ENCODE results near the gene PIK3R6.

The PIK3R6 gene

DNA sequence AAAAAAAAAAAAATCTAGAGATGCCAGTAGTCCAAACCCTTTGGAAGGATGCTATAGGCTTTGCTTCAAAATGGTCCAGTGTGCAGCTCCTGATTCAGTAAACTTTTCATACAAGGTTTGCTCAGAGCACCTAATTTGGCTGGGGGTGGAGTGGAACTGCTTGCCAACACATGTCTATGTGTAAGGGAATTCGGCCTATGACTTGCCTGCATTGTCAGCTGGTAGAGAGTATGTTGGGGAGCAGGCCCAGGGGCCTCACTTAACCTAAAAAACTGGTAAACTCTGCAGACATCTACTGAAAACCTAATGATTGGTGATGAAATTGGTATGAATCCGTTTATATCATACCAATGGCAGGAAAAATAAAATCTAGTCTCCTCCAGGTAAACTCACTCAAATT lies 66.8 kb downstream of the PIK3R6 start:
- peak; percentile 1 for DNase-seq (ENCODE audit: low read depth)
- H3K4me3 ChIP-seq (ENCODE audit: low read depth, low read length): no peak overlapping the region
- TF ChIP-seq, protein P1, sequence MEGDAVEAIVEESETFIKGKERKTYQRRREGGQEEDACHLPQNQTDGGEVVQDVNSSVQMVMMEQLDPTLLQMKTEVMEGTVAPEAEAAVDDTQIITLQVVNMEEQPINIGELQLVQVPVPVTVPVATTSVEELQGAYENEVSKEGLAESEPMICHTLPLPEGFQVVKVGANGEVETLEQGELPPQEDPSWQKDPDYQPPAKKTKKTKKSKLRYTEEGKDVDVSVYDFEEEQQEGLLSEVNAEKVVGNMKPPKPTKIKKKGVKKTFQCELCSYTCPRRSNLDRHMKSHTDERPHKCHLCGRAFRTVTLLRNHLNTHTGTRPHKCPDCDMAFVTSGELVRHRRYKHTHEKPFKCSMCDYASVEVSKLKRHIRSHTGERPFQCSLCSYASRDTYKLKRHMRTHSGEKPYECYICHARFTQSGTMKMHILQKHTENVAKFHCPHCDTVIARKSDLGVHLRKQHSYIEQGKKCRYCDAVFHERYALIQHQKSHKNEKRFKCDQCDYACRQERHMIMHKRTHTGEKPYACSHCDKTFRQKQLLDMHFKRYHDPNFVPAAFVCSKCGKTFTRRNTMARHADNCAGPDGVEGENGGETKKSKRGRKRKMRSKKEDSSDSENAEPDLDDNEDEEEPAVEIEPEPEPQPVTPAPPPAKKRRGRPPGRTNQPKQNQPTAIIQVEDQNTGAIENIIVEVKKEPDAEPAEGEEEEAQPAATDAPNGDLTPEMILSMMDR (IDR thresholded peaks at IDR 0.05; ENCODE audit: insufficient read depth, low read depth, low read length, missing control alignments): no peak

DNA sequence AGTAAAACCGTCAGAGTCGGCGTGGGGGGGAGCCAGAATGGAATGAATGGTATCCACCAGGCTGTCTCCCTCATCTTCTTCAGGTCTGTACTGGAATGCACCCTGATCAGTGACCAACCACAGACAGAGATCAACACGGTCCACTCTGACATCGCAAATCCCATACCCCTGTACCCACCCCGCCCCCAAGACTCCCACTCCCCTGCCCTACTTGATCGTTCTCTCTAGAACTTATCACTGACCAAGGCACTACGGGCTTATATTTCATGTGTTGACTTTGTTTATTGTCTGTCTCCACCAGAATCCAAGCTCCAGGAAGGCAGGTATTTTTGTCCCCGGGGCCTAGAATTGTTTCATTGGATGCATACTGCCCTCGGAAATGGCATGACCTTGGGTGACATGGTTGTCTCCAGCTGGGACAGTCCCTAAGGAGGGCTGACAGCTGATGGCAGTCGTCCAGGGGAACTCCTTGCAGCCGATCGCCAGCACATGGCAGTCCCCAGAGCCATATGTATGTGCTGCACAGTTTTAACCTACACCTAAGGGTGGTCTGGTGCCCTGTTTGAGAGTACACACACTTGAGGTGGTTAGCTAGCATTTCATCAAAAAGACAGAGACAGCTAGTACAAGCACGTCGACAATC lies 67.8 kb downstream of the PIK3R6 start:
- peak; percentile 51 for DNase-seq (ENCODE audit: low read depth)
- H3K4me3 ChIP-seq (ENCODE audit: low read depth, low read length): no peak overlapping the region
- TF ChIP-seq, protein P1 (IDR thresholded peaks at IDR 0.05; ENCODE audit: insufficient read depth, low read depth, low read length, missing control alignments): no peak

DNA sequence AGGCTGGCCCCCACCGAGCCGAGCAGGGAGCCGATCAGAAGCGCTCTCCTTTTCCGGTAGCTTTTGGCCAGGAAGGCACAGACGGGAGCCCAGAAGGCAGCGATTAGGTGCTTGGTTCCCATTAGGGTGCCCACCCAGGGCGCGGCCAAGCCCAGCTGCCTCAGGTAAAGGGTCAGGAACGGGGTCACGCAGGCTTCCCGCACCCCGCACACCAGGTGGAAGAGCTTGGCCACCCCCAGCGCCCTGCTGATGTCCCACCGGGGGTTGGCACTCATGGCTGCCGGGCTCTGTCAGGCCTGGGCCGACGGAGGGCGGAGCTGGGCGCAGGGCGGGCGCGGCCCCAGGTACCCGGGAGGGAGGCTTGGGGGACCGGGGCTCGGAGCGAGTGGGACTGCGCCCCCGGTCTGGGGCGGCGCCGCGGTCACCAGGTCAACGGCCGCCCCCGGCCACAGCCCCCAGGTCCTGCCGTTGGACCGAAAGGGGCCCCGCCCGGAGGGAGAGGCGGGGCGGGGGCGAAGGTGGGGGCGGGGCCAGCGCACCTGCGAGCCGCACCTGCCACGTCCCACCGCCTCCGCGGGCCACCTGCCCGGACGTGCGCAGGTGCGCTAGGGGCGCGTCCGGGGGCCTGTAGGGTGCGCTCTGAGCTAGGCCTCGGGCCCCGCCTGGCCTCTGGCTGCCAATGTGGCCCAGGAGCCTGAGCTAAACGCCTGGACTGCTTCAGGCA lies 68.5 kb downstream of the PIK3R6 start, which contains the start of gene MFSD6L:
TSS of gene MFSD6L (minus strand) at position 520 of the 724 bp plus-strand sequence. CDS start at position 275, 245 bp downstream.
- TF ChIP-seq, protein P1 (IDR thresholded peaks at IDR 0.05; ENCODE audit: insufficient read depth, low read depth, low read length, missing control alignments): no peak
- H3K4me3 ChIP-seq (ENCODE audit: low read depth, low read length): no peak within 1 kb of the TSS
- DNase-seq (ENCODE audit: low read depth): peak; percentile 4

DNA sequence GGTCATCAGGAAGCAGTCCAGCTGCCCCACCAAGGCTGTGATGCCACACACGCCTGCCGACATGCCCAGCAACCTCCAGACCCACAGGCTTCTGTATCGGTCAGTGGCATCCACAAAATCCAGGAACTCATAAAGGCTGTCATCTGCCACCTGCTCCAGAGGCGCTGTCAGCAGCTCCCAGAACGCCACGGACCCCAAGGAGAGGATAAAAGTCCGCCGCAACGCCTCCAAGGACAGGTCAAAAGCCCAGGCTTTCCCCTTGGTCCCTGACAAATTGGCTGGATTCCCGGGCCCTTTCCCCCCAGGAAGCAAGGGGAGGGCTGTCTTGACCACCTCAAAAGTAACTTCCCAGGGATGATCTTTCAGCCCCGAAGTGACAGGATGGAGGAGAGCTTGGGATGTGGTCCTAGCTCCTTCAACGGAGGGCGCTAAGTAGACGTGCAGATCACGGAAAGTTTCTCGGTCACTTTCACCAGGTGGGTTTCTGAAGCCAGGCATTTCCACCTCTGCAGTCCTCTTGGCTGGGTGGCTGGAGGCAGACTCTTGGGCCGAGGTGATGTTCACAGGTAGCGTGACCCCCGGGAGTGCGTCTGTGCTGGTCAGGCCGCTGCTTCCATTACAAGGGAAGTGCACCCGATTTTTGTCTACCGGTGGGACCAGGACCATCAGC lies 69.2 kb downstream of the PIK3R6 start:
- TF ChIP-seq, protein P1 (IDR thresholded peaks at IDR 0.05; ENCODE audit: insufficient read depth, low read depth, low read length, missing control alignments): no peak
- no peak overlapping the region for H3K4me3 ChIP-seq (ENCODE audit: low read depth, low read length)
- DNase-seq (ENCODE audit: low read depth): peak; percentile 1

DNA sequence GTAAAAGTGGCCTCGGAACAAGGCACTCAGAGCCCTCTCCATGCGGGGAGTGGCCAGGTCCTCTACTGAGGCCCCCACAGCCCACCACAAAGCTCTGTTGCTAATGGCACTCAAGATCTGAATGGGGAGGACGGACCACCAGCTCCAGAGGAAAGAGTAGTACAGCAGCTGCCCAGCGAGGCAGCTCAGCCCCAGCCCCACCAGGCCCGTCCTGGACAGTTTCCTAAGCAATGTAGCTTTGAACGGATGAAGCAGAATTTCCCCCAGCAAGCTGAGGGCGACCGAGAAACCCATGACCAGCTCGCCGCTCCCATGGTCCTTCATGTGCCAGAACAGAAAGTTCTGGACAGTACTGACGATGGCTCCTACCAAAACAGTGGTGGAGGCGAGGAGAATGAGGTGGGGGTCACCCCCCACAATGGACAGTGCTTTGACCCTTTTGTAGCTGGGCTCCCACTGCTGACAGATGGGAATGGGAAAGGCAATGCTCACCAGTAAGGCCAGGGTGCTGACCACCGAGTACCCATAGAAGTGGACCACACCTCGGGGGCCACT lies 69.8 kb downstream of the PIK3R6 start:
- TF ChIP-seq, protein P1 (IDR thresholded peaks at IDR 0.05; ENCODE audit: insufficient read depth, low read depth, low read length, missing control alignments): no peak
- no peak overlapping the region for H3K4me3 ChIP-seq (ENCODE audit: low read depth, low read length)
- no peak for DNase-seq (ENCODE audit: low read depth)

DNA sequence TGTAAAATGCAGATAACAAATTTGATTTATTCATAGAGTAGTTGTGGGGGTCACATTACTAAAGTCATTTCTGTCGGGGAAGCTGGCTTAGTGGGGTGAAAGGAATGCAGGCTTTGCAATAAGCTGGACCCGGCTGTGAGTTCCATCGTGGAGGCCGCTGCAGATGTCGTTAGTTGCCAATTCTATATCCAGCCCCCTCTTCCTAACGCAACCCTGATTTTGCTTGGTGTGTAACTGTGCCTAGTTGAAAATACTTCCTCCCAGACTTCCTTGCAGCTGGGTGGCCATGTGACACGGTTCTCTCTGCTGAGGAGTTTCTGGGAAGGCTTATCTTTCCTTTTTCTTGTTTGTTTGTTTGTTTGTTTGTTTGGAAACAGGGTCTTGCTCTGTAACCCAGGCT lies 72.8 kb downstream of the PIK3R6 start:
- TF ChIP-seq, protein P1 (IDR thresholded peaks at IDR 0.05; ENCODE audit: insufficient read depth, low read depth, low read length, missing control alignments): no peak
- no peak overlapping the region for H3K4me3 ChIP-seq (ENCODE audit: low read depth, low read length)
- DNase-seq (ENCODE audit: low read depth): peak; percentile 0

Measured in GM12865 (cell line).